HG03097 (cell line): Measurements from ENCODE around the gene RBM4B.
A peak's percentile ranks its signal among the peaks of the same experiment; 100 is the strongest.

Experiments
- ATAC-seq: cut with Tn5 transposase; IDR thresholded peaks from one replicate; pipeline ENCODE4 v1.9.1; 2021; ENCODE audit not compliant: unreplicated experiment, low FRiP score

RBM4B gene

GRCh38 chr11:66617155-66617834, 60.4 kb downstream of the RBM4B start:
- ATAC-seq: no peak

- ATAC-seq: peak; percentile 84
Measured at GRCh38 chr11:66616379-66617154, 61.1 kb downstream of the RBM4B start, which contains the start of gene RBM14. Gene RBM14, plus strand, starts transcription at chr11:66616630. Its CDS starts 91 bp downstream, at chr11:66616721.
